Measurements from ENCODE around the gene GP9.

GP9 gene

GRCh38 chr3:129030611-129031010 is 30.0 kb upstream of the GP9 start:
- no peak for DNase-seq

GRCh38 chr3:129031476-129032215 is 28.9 kb upstream of the GP9 start:
- DNase-seq: no peak

GRCh38 chr3:129032716-129033115 is 27.9 kb upstream of the GP9 start:
- no peak for DNase-seq

GRCh38 chr3:129033151-129033550 is 27.4 kb upstream of the GP9 start:
- DNase-seq: no peak

GRCh38 chr3:129033633-129034321 is 26.8 kb upstream of the GP9 start:
- DNase-seq: no peak

- no peak for DNase-seq
These were observed 25.9 kb upstream of the GP9 start for GRCh38 chr3:129034642-129035041.

- DNase-seq: no peak
These were observed 25.0 kb upstream of the GP9 start for GRCh38 chr3:129035360-129036221.

- no peak for DNase-seq
These were observed 24.1 kb upstream of the GP9 start for GRCh38 chr3:129036222-129037092.

- DNase-seq: no peak
These were observed 23.5 kb upstream of the GP9 start for GRCh38 chr3:129037093-129037419.

GRCh38 chr3:129038121-129038855 is 22.3 kb upstream of the GP9 start:
- no peak for DNase-seq

- DNase-seq: no peak
These were observed 21.1 kb upstream of the GP9 start for GRCh38 chr3:129039271-129040038.

GRCh38 chr3:129040039-129040336 is 20.6 kb upstream of the GP9 start:
- DNase-seq: no peak

GRCh38 chr3:129040579-129041300 is 19.8 kb upstream of the GP9 start:
- no peak for DNase-seq

GRCh38 chr3:129045675-129046036 is 14.9 kb upstream of the GP9 start:
- DNase-seq: no peak

- no peak for DNase-seq
These were observed 14.4 kb upstream of the GP9 start for GRCh38 chr3:129046037-129046731.

GRCh38 chr3:129046732-129047552 is 13.6 kb upstream of the GP9 start:
- DNase-seq: no peak

GRCh38 chr3:129047553-129047839 is 13.1 kb upstream of the GP9 start:
- no peak for DNase-seq

GRCh38 chr3:129050556-129051295 is 9.9 kb upstream of the GP9 start:
- no peak for DNase-seq
